ENCODE measurements around the gene LRMDA. TPM values are rescaled to one million over a fixed set of nuclear protein-coding genes. Genes with fewer than 3 reads are reported as not detected.
"Not testable (repeated sequence)": the region's sequence is repeated elsewhere in the genome, so short reads cannot be mapped to it uniquely, and the experiment has no call there.

LRMDA gene
- total and polyA plus RNA-seq, 2 donors, result 7.9 to 17.7 TPM

DNA sequence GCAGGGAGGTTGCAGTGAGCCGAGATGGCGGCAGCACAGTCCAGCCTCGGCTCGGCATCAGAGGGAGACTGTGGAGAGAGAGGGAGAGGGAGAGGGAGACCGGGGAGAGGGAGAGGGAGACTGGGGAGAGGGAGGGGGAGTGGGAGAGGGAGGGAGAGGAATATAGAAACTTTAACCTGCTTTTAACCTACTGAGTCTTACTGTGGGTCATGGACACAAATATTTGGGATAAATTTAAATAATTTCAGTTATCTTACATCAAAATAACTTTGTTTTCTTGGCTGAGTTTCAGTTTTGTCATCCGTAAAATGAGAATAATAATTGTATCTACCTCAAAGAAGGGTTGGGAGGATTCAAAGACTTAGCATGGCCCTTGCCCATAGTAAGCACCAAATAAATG, 319.8 kb downstream of the LRMDA start:
- no peaks in the 10 kb centered on the region for H3K36me3 ChIP-seq (ENCODE audit: insufficient read depth)
- 95% methylated on average over 2 of the region's 6 CpGs for WGBS
- no peak for DNase-seq (ENCODE audit: extremely low spot score)
- no peak overlapping the region for H3K4me3 ChIP-seq (ENCODE audit: low read depth, low read length)
- H3K27ac ChIP-seq (ENCODE audit: low read depth), result no peak overlapping the region
- H3K4me1 ChIP-seq (ENCODE audit: insufficient read depth), result no peaks in the 10 kb centered on the region

DNA sequence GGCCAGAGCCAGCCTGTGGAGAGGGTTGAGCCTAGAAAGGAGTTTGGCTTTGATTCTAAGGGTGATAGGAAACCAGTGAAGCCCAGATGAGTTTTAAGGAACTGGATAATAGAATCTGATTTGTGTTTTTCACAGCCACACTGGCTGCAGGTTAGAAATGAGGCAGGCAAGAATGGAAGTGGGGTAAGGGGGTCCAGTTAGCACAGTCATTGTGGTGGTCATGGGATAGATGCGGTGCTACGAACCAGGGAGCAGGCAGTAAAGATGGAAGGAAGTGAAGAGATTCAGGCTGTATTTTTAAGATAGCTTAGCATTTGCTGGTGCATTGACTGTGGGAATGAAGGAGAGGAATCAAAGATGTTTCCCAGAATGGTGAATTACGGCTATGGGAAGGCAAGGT, 322.2 kb downstream of the LRMDA start:
- DNase-seq (ENCODE audit: extremely low spot score), result no peak
- Histone ChIP-seq H3K4me1 (ENCODE audit: insufficient read depth) (no peaks in the 10 kb centered on the region), H3K36me3 (ENCODE audit: insufficient read depth) (no peaks in the 10 kb centered on the region), H3K27ac (ENCODE audit: low read depth) (no peak overlapping the region), H3K4me3 (ENCODE audit: low read depth, low read length) (no peak overlapping the region)
- 95% methylated on average over 3 of the region's 3 CpGs for WGBS

DNA sequence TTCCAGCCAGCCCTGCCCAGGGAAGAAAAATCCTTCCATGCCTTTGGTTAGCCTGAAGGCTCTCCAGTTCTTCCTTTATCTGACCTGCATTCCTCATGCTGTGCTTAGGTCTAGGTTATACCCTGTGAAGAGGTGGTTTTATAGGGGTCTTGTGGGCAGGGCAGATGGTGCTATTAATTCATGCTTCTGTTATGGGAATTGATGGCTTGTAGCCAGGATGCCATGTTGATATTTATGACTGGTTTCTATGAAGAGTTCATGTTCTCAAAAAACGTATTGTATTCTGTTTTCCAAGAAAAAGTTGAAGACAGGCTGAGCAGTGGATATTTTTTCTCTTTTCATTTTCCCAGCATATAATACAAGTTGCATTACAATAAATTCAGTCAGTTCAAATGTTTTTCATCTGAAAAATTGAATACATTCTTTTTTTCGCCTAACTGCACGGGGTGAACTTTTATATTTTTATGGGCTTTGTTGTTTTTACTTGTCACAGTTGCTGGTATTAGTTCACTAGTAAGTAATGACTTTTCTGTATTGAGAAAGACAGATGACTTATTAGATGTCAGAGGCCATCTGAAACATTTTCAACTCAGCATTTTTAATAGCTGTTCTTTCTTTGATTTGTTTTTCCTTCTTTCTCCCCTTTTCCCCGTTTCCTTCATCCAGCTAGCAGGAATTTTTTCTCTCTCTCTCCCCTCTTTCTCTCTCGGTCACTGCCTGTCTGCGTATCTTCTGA, 322.8 kb downstream of the LRMDA start:
- DNase-seq (ENCODE audit: extremely low spot score), result no peak
- H3K27ac ChIP-seq (ENCODE audit: low read depth), result no peak overlapping the region
- WGBS, result 73% methylated on average over 6 of the region's 6 CpGs
- H3K36me3 ChIP-seq (ENCODE audit: insufficient read depth), result no peaks in the 10 kb centered on the region
- H3K4me1 ChIP-seq (ENCODE audit: insufficient read depth), result no peaks in the 10 kb centered on the region
- no peak overlapping the region for H3K4me3 ChIP-seq (ENCODE audit: low read depth, low read length)

DNA sequence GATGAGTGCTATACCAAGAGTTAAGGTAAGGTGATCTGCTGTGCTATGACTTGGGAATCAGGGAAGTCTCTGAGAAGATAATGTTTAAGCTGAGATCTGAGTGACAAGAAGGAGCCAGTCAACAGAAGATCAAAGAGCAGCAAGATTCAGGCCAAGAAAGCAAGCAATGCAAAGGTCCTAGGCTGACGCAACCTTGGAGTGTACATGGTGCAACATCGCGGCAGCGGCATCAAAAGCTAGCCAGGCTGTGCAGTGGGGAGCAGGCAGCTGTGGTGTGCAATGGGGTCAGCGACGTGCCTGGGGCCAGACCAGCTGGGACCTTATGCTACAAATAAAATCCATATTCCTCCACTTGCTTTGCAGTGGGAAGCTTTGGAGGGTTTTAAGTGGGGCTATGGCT, 324.1 kb downstream of the LRMDA start:
- Histone ChIP-seq H3K27ac (ENCODE audit: low read depth) (no peak overlapping the region), H3K4me1 (ENCODE audit: insufficient read depth) (no peaks in the 10 kb centered on the region), H3K4me3 (ENCODE audit: low read depth, low read length) (no peak overlapping the region), H3K36me3 (ENCODE audit: insufficient read depth) (no peaks in the 10 kb centered on the region)
- WGBS, result 97% methylated on average over 6 of the region's 6 CpGs
- no peak for DNase-seq (ENCODE audit: extremely low spot score)

DNA sequence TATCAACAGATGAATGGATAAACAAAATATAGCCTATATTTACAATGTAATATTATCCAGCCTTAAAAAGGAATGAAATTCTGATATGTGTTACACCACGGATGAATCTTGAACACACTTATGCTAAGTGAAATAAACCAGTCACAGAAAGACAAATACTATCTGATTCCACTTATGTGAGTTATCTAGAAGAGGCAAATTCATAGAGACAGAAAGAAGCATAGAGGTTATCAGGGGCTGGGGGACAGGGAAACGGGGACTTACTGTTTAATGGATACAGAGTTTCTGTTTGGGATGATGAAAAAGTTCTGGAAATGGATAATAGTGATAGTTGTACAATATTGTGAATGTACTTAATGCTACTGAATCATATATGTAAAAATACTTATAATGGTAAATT, 329.9 kb downstream of the LRMDA start:
- no peak for DNase-seq (ENCODE audit: extremely low spot score)
- Histone ChIP-seq H3K36me3 (ENCODE audit: insufficient read depth) (no peaks in the 10 kb centered on the region), H3K4me1 (ENCODE audit: insufficient read depth) (peaks cover 1% of the 10 kb centered on the region), H3K27ac (ENCODE audit: low read depth) (no peak overlapping the region), H3K4me3 (ENCODE audit: low read depth, low read length) (no peak overlapping the region)
- 73% methylated on average over 2 of the region's 2 CpGs for WGBS

DNA sequence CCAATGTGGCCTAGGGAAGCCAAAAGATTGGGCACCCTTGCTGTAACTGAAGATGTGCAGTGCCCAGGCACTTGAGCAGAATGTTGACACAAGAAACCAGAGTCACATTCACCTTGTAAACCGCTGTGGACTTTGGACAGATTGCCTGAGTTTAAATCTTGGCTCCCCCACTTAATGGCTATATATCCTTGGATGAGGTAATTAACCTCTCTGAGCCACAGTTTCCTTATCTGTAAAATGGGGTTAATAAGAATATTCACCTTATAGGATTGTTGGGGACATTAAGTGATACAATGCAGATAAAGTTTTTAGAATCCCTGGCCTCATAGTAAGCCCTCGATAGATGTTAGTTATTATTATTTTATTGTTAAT, 331.0 kb downstream of the LRMDA start:
- H3K4me1 ChIP-seq (ENCODE audit: insufficient read depth), result peaks cover 1% of the 10 kb centered on the region

DNA sequence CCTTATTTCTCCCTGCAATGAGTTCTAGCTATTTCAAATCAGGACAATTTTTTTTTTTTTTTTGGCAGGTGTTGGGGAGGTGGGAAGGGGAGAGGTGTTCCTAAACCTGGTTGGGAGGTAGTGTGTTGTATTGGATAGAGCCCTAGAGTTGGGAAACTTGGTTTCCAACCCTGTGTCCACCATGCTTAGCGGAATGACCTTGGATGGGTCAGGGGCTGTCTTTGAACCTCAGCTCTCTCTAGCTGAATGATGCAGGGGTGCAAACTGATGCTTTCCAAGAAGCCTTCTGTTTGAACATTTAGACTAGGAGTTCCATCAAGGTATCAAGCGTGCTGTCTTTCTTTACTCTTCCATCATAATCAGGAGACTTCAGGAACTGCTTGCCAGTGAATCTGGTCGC, 332.2 kb downstream of the LRMDA start:
- peaks cover 1% of the 10 kb centered on the region for H3K4me1 ChIP-seq (ENCODE audit: insufficient read depth)
- no peak overlapping the region for H3K27ac ChIP-seq (ENCODE audit: low read depth)
- H3K4me3 ChIP-seq (ENCODE audit: low read depth, low read length), result no peak overlapping the region
- H3K36me3 ChIP-seq (ENCODE audit: insufficient read depth), result no peaks in the 10 kb centered on the region
- WGBS, result 96% methylated on average over 3 of the region's 3 CpGs
- DNase-seq (ENCODE audit: extremely low spot score), result no peak

More for the DNA sequence above, 331.0 kb downstream of the LRMDA start:
- Histone ChIP-seq H3K4me3 (ENCODE audit: low read depth, low read length) (no peak overlapping the region), H3K27ac (ENCODE audit: low read depth) (no peak overlapping the region), H3K36me3 (ENCODE audit: insufficient read depth) (no peaks in the 10 kb centered on the region)
- over 99% methylated on average over 2 of the region's 2 CpGs for WGBS
- DNase-seq (ENCODE audit: extremely low spot score), result no peak

DNA sequence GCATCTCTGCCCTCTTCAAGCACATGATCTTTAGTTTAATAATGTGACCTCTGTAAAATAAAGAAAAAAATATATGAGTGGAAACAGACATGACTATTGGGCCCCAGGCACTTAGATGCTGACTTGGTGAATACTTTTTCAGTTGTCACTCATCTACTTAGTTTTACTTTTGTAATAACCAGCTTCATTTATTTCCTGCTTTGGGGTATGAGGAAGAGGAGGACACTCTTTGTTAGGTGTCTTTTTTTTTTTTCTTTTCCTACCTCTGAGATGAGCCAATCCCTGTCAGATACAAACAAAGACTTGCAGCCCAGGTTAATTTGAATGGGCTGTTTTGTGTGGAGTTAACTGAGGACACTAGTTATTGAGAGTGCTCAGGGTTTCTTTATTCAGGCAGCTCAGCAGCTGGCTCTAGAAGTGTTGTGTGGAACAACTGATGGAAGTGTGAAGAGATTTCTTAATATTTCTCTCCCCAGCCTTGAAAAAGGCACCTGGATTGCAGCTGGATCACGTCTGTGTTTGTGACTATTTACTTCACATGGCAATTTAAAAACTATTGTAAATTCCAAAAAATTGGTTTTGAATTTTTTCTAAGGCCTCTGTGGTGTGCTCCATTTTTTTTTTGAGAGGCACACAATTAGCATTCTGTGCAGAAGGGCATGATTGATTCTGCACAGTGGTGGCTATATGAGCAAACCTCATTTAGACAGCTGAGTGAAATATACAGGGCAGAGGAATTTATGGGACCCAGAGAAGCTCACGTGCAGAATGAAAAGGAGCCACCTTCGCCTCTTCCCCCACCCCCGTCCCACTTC, 333.8 kb downstream of the LRMDA start:
- no peaks in the 10 kb centered on the region for H3K36me3 ChIP-seq (ENCODE audit: insufficient read depth)
- H3K4me1 ChIP-seq (ENCODE audit: insufficient read depth), result peaks cover 1% of the 10 kb centered on the region
- no peak overlapping the region for H3K4me3 ChIP-seq (ENCODE audit: low read depth, low read length)
- no peak for DNase-seq (ENCODE audit: extremely low spot score)
- no peak overlapping the region for H3K27ac ChIP-seq (ENCODE audit: low read depth)
- 94% methylated on average over 4 of the region's 4 CpGs for WGBS

DNA sequence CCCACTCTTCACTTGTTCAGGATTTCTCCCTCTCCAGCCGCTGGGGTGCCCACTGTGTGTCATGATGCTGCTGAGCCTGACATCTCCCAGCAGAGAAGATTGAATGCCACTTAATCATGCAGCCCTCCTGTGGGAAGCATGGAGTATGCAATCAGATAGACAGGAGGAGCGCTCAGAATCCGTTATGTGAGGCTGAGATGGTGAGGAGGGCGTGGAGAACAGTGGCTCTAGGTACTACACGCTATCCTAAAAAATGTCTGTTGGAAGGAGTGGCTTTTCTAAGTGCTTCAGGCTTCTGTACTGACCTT, 334.3 kb downstream of the LRMDA start:
- 94% methylated on average over 5 of the region's 5 CpGs for WGBS
- H3K4me3 ChIP-seq (ENCODE audit: low read depth, low read length), result no peak overlapping the region
- DNase-seq (ENCODE audit: extremely low spot score), result no peak
- H3K36me3 ChIP-seq (ENCODE audit: insufficient read depth), result no peaks in the 10 kb centered on the region
- H3K27ac ChIP-seq (ENCODE audit: low read depth), result no peak overlapping the region
- peaks cover 1% of the 10 kb centered on the region for H3K4me1 ChIP-seq (ENCODE audit: insufficient read depth)

DNA sequence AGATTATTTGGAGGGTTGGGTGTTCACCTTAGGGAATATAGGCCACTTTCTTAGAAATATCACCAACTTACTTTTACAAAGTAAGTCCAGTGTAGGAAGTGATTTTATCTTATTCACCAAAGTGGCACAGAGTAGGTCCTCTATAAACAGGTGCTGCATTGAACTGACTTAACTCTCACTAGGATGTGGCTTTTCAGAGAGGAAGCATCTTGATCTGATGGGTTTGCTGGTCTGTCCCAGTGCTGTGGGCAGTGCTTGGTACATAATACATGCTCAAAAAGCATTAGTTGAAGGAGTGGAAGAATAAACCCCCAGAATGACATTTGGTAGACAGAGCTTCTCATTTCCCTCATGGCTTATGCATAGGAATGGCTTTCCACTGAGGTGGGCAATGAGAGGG, 334.7 kb downstream of the LRMDA start:
- H3K4me3 ChIP-seq (ENCODE audit: low read depth, low read length), result no peak overlapping the region
- peaks cover 1% of the 10 kb centered on the region for H3K4me1 ChIP-seq (ENCODE audit: insufficient read depth)
- H3K36me3 ChIP-seq (ENCODE audit: insufficient read depth), result no peaks in the 10 kb centered on the region
- no peak for DNase-seq (ENCODE audit: extremely low spot score)
- no peak overlapping the region for H3K27ac ChIP-seq (ENCODE audit: low read depth)

DNA sequence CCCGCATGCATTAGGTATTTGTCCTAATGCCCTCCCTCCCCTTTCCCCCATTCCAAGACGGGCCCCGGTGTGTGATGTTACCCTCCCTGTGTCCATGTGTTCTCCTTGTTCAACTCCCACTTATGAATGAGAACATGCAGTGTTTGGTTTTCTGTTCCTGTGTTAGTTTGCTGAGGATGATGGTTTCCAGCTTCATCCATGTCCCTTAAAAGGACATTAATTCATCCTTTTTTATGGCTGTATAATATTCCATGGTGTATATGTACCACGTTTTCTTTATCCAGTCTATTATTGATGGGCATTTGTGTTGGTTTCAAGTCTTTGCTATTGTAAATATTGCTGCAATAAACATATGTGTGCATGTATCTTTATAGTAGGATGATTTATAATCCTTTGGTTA, 335.3 kb downstream of the LRMDA start:
- not testable (repeated sequence) for H3K36me3 ChIP-seq (ENCODE audit: insufficient read depth); H3K27ac ChIP-seq (ENCODE audit: low read depth); H3K4me1 ChIP-seq (ENCODE audit: insufficient read depth); DNase-seq (ENCODE audit: extremely low spot score); H3K4me3 ChIP-seq (ENCODE audit: low read depth, low read length)
- 96% methylated on average over 4 of the region's 4 CpGs for WGBS

DNA sequence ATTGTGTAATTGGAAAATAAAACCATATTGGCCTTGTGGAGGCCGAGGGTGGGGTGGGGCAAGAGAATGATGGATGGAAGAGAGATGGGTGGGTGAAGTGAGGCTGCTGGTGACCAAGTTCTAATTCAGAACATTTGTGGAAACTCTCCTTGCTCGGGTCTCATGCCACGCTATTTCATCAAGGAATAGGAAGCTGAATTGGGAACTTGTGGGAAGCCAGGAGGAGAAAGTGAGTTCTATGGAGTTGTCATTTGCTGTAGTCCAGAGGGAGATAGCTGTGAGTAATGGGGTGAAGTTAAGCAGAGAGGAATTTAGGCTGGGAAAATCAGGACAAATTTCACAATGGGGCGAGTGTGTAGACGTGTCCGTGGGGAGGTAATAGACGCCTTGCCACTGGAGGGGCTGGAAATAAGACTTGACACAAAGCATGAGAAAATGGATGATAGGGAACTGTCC, 339.2 kb downstream of the LRMDA start:
- DNase-seq (ENCODE audit: extremely low spot score), result no peak
- Histone ChIP-seq H3K4me1 (ENCODE audit: insufficient read depth) (no peaks in the 10 kb centered on the region), H3K27ac (ENCODE audit: low read depth) (no peak overlapping the region), H3K4me3 (ENCODE audit: low read depth, low read length) (no peak overlapping the region), H3K36me3 (ENCODE audit: insufficient read depth) (no peaks in the 10 kb centered on the region)
- WGBS, result 85% methylated on average over 7 of the region's 7 CpGs

DNA sequence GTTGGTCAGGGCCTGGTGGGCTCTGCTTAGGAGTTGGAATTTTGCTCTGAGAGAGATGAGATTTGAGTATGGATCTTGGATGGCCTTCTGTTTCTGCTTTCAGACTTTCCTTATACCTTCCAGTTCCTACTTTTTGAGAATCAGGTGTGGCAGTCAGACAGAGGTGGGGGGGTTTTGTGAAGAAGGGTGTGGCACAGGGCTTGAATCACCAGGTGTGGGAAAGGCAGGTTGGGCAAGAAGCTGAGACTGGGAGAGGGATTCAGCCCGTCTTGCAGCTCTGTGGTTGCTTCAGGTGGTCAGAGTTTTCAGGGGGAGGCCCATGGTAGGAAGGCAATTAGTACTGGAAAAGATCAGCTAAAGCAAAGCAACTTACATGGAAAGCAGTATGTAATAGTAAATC, 340.2 kb downstream of the LRMDA start:
- DNase-seq (ENCODE audit: extremely low spot score), result no peak
- Histone ChIP-seq H3K27ac (ENCODE audit: low read depth) (no peak overlapping the region), H3K4me1 (ENCODE audit: insufficient read depth) (no peaks in the 10 kb centered on the region), H3K36me3 (ENCODE audit: insufficient read depth) (no peaks in the 10 kb centered on the region), H3K4me3 (ENCODE audit: low read depth, low read length) (no peak overlapping the region)
- 87% methylated on average over 1 of the region's 1 CpG for WGBS

DNA sequence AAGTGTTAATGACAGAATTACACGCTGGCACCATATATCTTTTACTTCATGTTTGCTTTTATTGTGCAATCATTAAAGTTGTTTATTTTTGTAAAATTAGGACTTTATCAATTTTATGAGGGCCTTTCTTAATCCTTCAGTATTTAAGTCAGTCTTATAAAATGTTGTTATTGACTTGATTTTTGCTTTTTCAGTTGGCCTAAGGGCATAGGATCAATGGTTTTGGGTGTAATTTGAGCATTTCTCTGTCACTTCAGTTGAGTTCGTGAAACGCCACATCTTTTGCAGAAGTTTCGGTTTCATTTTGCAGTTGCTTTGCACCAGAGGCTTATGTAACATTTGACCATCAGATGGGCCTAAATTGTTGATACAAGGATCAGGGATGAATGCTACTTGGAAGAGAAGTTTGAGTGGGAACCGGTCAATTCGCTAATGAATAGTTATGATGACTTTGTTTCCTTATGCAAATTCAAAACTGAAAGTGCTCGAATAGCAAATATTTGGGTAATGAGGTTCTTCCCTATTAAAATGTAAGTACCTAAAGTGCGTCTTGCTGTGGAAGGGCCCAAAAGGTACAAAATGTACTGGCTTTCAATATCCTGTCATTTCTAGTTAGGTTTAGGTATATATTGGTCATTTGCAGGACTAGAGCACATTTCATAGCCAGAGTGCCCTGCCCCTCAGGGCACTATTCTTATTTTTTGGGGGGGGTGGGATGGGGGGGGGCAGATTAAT, 340.9 kb downstream of the LRMDA start:
- DNase-seq (ENCODE audit: extremely low spot score), result no peak
- Histone ChIP-seq H3K36me3 (ENCODE audit: insufficient read depth) (no peaks in the 10 kb centered on the region), H3K4me3 (ENCODE audit: low read depth, low read length) (peak overlapping the region; percentile 25), H3K4me1 (ENCODE audit: insufficient read depth) (no peaks in the 10 kb centered on the region), H3K27ac (ENCODE audit: low read depth) (no peak overlapping the region)
- WGBS, result 56% methylated on average over 8 of the region's 8 CpGs

Data from urinary bladder (tissue), 4 donors.